ENCODE data around the gene RNASEL. TPM values are rescaled to one million over a fixed set of nuclear protein-coding genes. Genes with fewer than 3 reads are reported as not detected.

Gene RNASEL
- total and polyA plus RNA-seq, 4 donors: 1.3 to 3.9 (median 2.4) TPM

DNA sequence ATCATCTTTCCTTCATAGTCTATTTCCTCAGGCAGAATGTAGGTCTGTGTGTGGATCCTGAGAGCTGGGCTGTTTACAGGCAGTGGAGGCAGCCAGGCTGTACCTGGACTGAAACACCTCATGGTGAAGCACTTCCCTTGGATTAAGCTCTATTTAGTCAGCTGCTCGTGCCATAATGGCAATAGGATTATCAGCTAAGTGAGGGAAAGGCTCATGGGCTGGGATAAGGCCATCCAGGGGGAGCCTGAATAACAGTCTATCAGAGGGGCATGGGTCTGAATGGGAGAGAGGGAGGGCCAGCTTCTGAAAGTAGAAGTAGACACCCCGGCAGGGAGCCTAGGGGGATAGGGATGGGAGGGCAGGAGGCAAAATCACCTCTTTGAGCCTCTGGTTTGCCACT lies 8.3 kb downstream of the RNASEL start:
- DNase-seq (ENCODE audit: low spot score): no peak
- H3K27ac ChIP-seq (ENCODE audit: low read depth in 1 of 2, low read length in 2 of 2): no peak overlapping the region
- H3K4me1 ChIP-seq (ENCODE audit: control insufficient read depth in 4 of 4, insufficient read depth in 4 of 4, low read length in 3 of 4): peaks cover 0 to 5% (median 3%) of the 10 kb centered on the region in 4 donors
- no peaks in the 10 kb centered on the region for H3K9me3 ChIP-seq (ENCODE audit: control insufficient read depth in 4 of 4, low read length in 3 of 4)
- H3K9ac ChIP-seq (ENCODE audit: low read depth in 1 of 2, low read length in 2 of 2): no peak overlapping the region
- no peaks in the 10 kb centered on the region for H3K27me3 ChIP-seq (ENCODE audit: control insufficient read depth in 4 of 4, insufficient read depth in 4 of 4, low read length in 3 of 4)
- TF ChIP-seq, protein P1, sequence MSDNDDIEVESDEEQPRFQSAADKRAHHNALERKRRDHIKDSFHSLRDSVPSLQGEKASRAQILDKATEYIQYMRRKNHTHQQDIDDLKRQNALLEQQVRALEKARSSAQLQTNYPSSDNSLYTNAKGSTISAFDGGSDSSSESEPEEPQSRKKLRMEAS (IDR thresholded peaks at IDR 0.05): no peak
- TF ChIP-seq YY1 (IDR thresholded peaks at IDR 0.05) (no peak), GABPA (IDR thresholded peaks at IDR 0.05 in 1 of 2, conservative IDR thresholded peaks at IDR 0.05 in 1 of 2) (no peak)
- TF ChIP-seq, protein P2, sequence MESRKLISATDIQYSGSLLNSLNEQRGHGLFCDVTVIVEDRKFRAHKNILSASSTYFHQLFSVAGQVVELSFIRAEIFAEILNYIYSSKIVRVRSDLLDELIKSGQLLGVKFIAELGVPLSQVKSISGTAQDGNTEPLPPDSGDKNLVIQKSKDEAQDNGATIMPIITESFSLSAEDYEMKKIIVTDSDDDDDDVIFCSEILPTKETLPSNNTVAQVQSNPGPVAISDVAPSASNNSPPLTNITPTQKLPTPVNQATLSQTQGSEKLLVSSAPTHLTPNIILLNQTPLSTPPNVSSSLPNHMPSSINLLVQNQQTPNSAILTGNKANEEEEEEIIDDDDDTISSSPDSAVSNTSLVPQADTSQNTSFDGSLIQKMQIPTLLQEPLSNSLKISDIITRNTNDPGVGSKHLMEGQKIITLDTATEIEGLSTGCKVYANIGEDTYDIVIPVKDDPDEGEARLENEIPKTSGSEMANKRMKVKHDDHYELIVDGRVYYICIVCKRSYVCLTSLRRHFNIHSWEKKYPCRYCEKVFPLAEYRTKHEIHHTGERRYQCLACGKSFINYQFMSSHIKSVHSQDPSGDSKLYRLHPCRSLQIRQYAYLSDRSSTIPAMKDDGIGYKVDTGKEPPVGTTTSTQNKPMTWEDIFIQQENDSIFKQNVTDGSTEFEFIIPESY (IDR thresholded peaks at IDR 0.05): no peak
- TF ChIP-seq, protein P3, sequence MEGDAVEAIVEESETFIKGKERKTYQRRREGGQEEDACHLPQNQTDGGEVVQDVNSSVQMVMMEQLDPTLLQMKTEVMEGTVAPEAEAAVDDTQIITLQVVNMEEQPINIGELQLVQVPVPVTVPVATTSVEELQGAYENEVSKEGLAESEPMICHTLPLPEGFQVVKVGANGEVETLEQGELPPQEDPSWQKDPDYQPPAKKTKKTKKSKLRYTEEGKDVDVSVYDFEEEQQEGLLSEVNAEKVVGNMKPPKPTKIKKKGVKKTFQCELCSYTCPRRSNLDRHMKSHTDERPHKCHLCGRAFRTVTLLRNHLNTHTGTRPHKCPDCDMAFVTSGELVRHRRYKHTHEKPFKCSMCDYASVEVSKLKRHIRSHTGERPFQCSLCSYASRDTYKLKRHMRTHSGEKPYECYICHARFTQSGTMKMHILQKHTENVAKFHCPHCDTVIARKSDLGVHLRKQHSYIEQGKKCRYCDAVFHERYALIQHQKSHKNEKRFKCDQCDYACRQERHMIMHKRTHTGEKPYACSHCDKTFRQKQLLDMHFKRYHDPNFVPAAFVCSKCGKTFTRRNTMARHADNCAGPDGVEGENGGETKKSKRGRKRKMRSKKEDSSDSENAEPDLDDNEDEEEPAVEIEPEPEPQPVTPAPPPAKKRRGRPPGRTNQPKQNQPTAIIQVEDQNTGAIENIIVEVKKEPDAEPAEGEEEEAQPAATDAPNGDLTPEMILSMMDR (IDR thresholded peaks at IDR 0.05; ENCODE audit: low read depth, low read length, missing input control): no peak
- H3K36me3 ChIP-seq (ENCODE audit: control insufficient read depth in 4 of 4, insufficient read depth in 3 of 4, low read depth in 1 of 4, low read length in 3 of 4): peaks cover 0 to 23% (median 11%) of the 10 kb centered on the region in 4 donors
- no peak overlapping the region for H3K4me3 ChIP-seq (ENCODE audit: low read depth in 1 of 3, low read length in 3 of 3)
- WGBS: 97% methylated on average over 2 of the region's 2 CpGs

DNA sequence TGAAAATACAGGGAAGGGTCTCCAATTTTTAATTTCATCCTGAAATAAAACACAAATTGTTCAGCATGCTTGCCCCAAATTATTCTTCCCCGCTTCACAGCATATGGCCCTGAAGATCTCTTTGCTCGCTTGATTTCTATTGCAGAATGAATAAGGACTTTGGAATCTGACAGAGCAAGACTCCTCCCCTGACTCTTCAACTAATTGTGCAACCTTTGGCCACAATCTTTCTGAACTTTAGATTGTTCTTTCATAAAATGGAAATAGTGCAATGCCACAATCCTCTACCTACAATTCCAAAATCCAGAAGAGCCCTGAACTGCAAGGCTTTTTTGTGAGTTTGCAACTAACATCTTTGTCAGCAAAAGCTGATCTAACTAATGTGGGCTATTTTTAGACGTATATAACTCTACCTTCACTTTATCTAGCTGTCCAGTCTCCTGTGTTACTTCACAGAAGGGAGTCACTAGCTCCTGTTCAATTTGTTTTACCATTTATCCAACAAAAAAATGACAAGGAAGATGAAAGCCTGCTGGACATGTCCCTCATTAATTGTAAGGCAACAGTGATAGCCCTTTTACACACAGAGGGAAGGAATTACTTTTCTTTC lies 13.4 kb downstream of the RNASEL start:
- peaks cover 0 to 15% (median 4%) of the 10 kb centered on the region in 4 donors for H3K36me3 ChIP-seq (ENCODE audit: control insufficient read depth in 4 of 4, insufficient read depth in 3 of 4, low read depth in 1 of 4, low read length in 3 of 4)
- H3K27me3 ChIP-seq (ENCODE audit: control insufficient read depth in 4 of 4, insufficient read depth in 4 of 4, low read length in 3 of 4): no peaks in the 10 kb centered on the region
- H3K4me3 ChIP-seq (ENCODE audit: low read depth in 1 of 3, low read length in 3 of 3): no peak overlapping the region
- TF ChIP-seq HNF4G (IDR thresholded peaks at IDR 0.05) (peak; percentile 94), YY1 (IDR thresholded peaks at IDR 0.05) (peak; percentile 74), HNF4A (conservative IDR thresholded peaks at IDR 0.05) (peak; percentile 98 to 99), RAD21 (IDR thresholded peaks at IDR 0.05) (peak; percentile 43 to 50), FOXA1 (IDR thresholded peaks at IDR 0.05) (peak; percentile 45), GABPA (IDR thresholded peaks at IDR 0.05 in 1 of 2, conservative IDR thresholded peaks at IDR 0.05 in 1 of 2) (peak in 1 of 2 donors; percentile 8), FOXA2 (IDR thresholded peaks at IDR 0.05) (peak; percentile 43), SP1 (IDR thresholded peaks at IDR 0.05) (peak; percentile 94), RXRA (IDR thresholded peaks at IDR 0.05) (peak; percentile 75 to 88), NR2F2 (IDR thresholded peaks at IDR 0.05) (no peak), EGR1 (IDR thresholded peaks at IDR 0.05; ENCODE audit: low read depth in 2 of 2) (no peak), TAF1 (conservative IDR thresholded peaks at IDR 0.05) (no peak), JUND (IDR thresholded peaks at IDR 0.05) (peak; percentile 69 to 89)
- TF ChIP-seq, protein P3 (IDR thresholded peaks at IDR 0.05; ENCODE audit: low read depth, low read length, missing input control): no peak
- TF ChIP-seq, protein P4, sequence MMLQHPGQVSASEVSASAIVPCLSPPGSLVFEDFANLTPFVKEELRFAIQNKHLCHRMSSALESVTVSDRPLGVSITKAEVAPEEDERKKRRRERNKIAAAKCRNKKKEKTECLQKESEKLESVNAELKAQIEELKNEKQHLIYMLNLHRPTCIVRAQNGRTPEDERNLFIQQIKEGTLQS (IDR thresholded peaks at IDR 0.05): peak; percentile 53
- TF ChIP-seq, protein P2 (IDR thresholded peaks at IDR 0.05): peak; percentile 62
- TF ChIP-seq, protein P1 (IDR thresholded peaks at IDR 0.05): peak; percentile 77
- TF ChIP-seq, protein P5, sequence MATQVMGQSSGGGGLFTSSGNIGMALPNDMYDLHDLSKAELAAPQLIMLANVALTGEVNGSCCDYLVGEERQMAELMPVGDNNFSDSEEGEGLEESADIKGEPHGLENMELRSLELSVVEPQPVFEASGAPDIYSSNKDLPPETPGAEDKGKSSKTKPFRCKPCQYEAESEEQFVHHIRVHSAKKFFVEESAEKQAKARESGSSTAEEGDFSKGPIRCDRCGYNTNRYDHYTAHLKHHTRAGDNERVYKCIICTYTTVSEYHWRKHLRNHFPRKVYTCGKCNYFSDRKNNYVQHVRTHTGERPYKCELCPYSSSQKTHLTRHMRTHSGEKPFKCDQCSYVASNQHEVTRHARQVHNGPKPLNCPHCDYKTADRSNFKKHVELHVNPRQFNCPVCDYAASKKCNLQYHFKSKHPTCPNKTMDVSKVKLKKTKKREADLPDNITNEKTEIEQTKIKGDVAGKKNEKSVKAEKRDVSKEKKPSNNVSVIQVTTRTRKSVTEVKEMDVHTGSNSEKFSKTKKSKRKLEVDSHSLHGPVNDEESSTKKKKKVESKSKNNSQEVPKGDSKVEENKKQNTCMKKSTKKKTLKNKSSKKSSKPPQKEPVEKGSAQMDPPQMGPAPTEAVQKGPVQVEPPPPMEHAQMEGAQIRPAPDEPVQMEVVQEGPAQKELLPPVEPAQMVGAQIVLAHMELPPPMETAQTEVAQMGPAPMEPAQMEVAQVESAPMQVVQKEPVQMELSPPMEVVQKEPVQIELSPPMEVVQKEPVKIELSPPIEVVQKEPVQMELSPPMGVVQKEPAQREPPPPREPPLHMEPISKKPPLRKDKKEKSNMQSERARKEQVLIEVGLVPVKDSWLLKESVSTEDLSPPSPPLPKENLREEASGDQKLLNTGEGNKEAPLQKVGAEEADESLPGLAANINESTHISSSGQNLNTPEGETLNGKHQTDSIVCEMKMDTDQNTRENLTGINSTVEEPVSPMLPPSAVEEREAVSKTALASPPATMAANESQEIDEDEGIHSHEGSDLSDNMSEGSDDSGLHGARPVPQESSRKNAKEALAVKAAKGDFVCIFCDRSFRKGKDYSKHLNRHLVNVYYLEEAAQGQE (IDR thresholded peaks at IDR 0.05): peak; percentile 70
- WGBS: 39% methylated on average over 3 of the region's 3 CpGs
- no peak for DNase-seq (ENCODE audit: low spot score)
- peaks cover 0 to 14% (median 11%) of the 10 kb centered on the region in 4 donors for H3K4me1 ChIP-seq (ENCODE audit: control insufficient read depth in 4 of 4, insufficient read depth in 4 of 4, low read length in 3 of 4)
- peak overlapping the region in 1 of 2 donors; percentile 16 for H3K9ac ChIP-seq (ENCODE audit: low read depth in 1 of 2, low read length in 2 of 2)
- no peaks in the 10 kb centered on the region for H3K9me3 ChIP-seq (ENCODE audit: control insufficient read depth in 4 of 4, low read length in 3 of 4)
- peak overlapping the region; percentile 60 to 61 for H3K27ac ChIP-seq (ENCODE audit: low read depth in 1 of 2, low read length in 2 of 2)

Measured in liver (tissue), 9 donors.